Measurements from ENCODE around the gene P2RY6. TPM values are rescaled to one million over a fixed set of nuclear protein-coding genes. Genes with fewer than 3 reads are reported as not detected.

The P2RY6 gene
- total and polyA plus RNA-seq, 10 of the 15 experiments (the other 5 are each of a cell fraction or from before 2014, with no cell fraction given) = 0.05 to 0.90 (median 0.22) TPM; not detected in 4

- no TSS peak for BruUV-seq (replicated peaks)
- no peak for ATAC-seq
- H3K27me3 ChIP-seq (replicated peaks in 1 of 2; ENCODE audit: control insufficient read depth in 2 of 2, insufficient read depth in 2 of 2, low read length in 1 of 2) = no peaks in the 10 kb centered on the region
- H3K79me2 ChIP-seq (ENCODE audit: control insufficient read depth, insufficient read depth, low read length) = no peaks in the 10 kb centered on the region
- H3K4me1 ChIP-seq (ENCODE audit: control insufficient read depth, insufficient read depth, low read length) = no peaks in the 10 kb centered on the region
- in situ Hi-C loops (cut with MboI) (no loop called here), intact Hi-C loops (cut with micrococcal nuclease; ENCODE audit: unreplicated experiment) (no loop called here)
- H3K4me2 ChIP-seq (ENCODE audit: control insufficient read depth, insufficient read depth) = no peak overlapping the region
- H3K36me3 ChIP-seq (ENCODE audit: control insufficient read depth in 2 of 2, insufficient read depth in 2 of 2, low read length in 1 of 2) = no peaks in the 10 kb centered on the region
- WGBS (ENCODE audit: insufficient coverage, insufficient replicate concordance, low lambda C conversion rate, missing lambda C conversion rate) = 40% methylated on average over 7 of the region's 7 CpGs
- no peak overlapping the region for H3K9ac ChIP-seq (ENCODE audit: control insufficient read depth, insufficient read depth, low read length)
- POLR2A ChIA-PET = no interaction called here
- DNase-seq (ENCODE audit: low read depth, low spot score) = no peak
- H3K4me3 ChIP-seq = no peak overlapping the region
- H4K20me1 ChIP-seq (ENCODE audit: control insufficient read depth, insufficient read depth) = no peaks in the 10 kb centered on the region
- SMC1A ChIA-PET (ENCODE audit: uncharacterized antibody, unreplicated experiment) = interaction anchor here (0.9 kb wide), 1 partner anchor 29 kb away, joined by 3 read pairs; no protein-coding TSS in a partner anchor
- TF ChIP-seq NR2C1 (IDR thresholded peaks at IDR 0.05) (no peak), POLR2AphosphoS2 (IDR thresholded peaks at IDR 0.05; ENCODE audit: low read depth, low read length) (no peak), SPI1 (IDR thresholded peaks at IDR 0.05; ENCODE audit: borderline replicate concordance, insufficient read depth, low read depth, low read length) (no peak), DPF2 (IDR thresholded peaks at IDR 0.05) (no peak), RAD21 (IDR thresholded peaks at IDR 0.05; ENCODE audit: insufficient read depth, low read depth, low read length) (no peak), EGR1 (IDR thresholded peaks at IDR 0.05; ENCODE audit: borderline replicate concordance in 1 of 2, low read depth in 2 of 2, low read length in 2 of 2) (no peak), IRF5 (IDR thresholded peaks at IDR 0.05; ENCODE audit: borderline replicate concordance) (no peak)
- TF ChIP-seq, protein P1, sequence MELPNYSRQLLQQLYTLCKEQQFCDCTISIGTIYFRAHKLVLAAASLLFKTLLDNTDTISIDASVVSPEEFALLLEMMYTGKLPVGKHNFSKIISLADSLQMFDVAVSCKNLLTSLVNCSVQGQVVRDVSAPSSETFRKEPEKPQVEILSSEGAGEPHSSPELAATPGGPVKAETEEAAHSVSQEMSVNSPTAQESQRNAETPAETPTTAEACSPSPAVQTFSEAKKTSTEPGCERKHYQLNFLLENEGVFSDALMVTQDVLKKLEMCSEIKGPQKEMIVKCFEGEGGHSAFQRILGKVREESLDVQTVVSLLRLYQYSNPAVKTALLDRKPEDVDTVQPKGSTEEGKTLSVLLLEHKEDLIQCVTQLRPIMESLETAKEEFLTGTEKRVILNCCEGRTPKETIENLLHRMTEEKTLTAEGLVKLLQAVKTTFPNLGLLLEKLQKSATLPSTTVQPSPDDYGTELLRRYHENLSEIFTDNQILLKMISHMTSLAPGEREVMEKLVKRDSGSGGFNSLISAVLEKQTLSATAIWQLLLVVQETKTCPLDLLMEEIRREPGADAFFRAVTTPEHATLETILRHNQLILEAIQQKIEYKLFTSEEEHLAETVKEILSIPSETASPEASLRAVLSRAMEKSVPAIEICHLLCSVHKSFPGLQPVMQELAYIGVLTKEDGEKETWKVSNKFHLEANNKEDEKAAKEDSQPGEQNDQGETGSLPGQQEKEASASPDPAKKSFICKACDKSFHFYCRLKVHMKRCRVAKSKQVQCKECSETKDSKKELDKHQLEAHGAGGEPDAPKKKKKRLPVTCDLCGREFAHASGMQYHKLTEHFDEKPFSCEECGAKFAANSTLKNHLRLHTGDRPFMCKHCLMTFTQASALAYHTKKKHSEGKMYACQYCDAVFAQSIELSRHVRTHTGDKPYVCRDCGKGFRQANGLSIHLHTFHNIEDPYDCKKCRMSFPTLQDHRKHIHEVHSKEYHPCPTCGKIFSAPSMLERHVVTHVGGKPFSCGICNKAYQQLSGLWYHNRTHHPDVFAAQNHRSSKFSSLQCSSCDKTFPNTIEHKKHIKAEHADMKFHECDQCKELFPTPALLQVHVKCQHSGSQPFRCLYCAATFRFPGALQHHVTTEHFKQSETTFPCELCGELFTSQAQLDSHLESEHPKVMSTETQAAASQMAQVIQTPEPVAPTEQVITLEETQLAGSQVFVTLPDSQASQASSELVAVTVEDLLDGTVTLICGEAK (IDR thresholded peaks at IDR 0.05; ENCODE audit: borderline replicate concordance) = no peak
- CTCF ChIA-PET = interaction anchor here (0.9 to 2.0 kb wide), 5 partner anchors 14 to 402 kb away, joined by 3 to 9 read pairs (median 4); no protein-coding TSS in a partner anchor
- no peak for FAIRE-seq
- H3K27ac ChIP-seq (ENCODE audit: control insufficient read depth, insufficient read depth) = no peak overlapping the region
- RAD21 ChIA-PET (ENCODE audit: unreplicated experiment) = no interaction called here
- no peak overlapping the region for H2AFZ ChIP-seq (ENCODE audit: control insufficient read depth, low read depth, low read length)
- no peaks in the 10 kb centered on the region for H3K9me3 ChIP-seq (replicated peaks; ENCODE audit: control insufficient read depth, insufficient read depth, low read length)
Observed at GRCh38 chr11:73258104-73259035, 13.8 kb upstream of the P2RY6 start.
